Lower lobe of right lung (tissue), 2 donors: ENCODE measurements around the gene MOCS3. TPM values are rescaled to one million over a fixed set of nuclear protein-coding genes. Genes with fewer than 3 reads are reported as not detected.

Experiments
- ATAC-seq, 2 donors: fragments of 200-7000 bp; cut with Tn5 transposase; one replicate each; pipeline ENCODE4 v1.9.1; 2020 to 2022; ENCODE audit warnings: mild to moderate bottlenecking in 2 of 2, moderate library complexity in 2 of 2
- DNase-seq: peaks from one replicate; pipeline ENCODE4 v3.0.0-alpha.2; 2020
- H3K27ac ChIP-seq: fragments of 200-600 bp; one replicate; pipeline ENCODE4 v1.8.0; 2022
- H3K27me3 ChIP-seq: fragments of 200-600 bp; one replicate; pipeline ENCODE4 v1.8.0; 2022; ENCODE audit warnings: low read depth
- H3K36me3 ChIP-seq: fragments of 200-600 bp; one replicate; pipeline ENCODE4 v1.8.0; 2022; ENCODE audit warnings: mild to moderate bottlenecking
- H3K4me1 ChIP-seq: fragments of 200-600 bp; one replicate; pipeline ENCODE4 v1.8.0; 2022
- H3K4me3 ChIP-seq: fragments of 200-600 bp; one replicate; pipeline ENCODE4 v1.8.0; 2022; ENCODE audit warnings: mild to moderate bottlenecking
- H3K9me3 ChIP-seq: fragments of 200-600 bp; one replicate; pipeline ENCODE4 v1.8.0; 2022
- CTCF ChIP-seq: fragments of 200-600 bp; IDR thresholded peaks from one replicate; pipeline ENCODE4 v1.8.0; 2022; ENCODE audit warnings: antibody characterized with exemption, mild to moderate bottlenecking
- intact Hi-C: fragments of 100-400 bp; cut with DNase I; formaldehyde crosslinking; loops from one replicate; pipeline ENCODE4 v1.11.0; 2022
- total RNA-seq: library from RNA; stranded (reverse); fragmentation: NEBNext Ultra II Directional; extraction: Animal tissue kit (Norgen Biotek cat#: 25700); gene quantifications from one replicate; pipeline ENCODE4 v1.2.1, GENCODE V29; 2021
- donor health status: DM: no; HTN: yes; CAD: no; lungs with severe emphysema.

MOCS3 gene
- total RNA-seq, 1 donor from 2014 or later: 4.7 TPM

DNA sequence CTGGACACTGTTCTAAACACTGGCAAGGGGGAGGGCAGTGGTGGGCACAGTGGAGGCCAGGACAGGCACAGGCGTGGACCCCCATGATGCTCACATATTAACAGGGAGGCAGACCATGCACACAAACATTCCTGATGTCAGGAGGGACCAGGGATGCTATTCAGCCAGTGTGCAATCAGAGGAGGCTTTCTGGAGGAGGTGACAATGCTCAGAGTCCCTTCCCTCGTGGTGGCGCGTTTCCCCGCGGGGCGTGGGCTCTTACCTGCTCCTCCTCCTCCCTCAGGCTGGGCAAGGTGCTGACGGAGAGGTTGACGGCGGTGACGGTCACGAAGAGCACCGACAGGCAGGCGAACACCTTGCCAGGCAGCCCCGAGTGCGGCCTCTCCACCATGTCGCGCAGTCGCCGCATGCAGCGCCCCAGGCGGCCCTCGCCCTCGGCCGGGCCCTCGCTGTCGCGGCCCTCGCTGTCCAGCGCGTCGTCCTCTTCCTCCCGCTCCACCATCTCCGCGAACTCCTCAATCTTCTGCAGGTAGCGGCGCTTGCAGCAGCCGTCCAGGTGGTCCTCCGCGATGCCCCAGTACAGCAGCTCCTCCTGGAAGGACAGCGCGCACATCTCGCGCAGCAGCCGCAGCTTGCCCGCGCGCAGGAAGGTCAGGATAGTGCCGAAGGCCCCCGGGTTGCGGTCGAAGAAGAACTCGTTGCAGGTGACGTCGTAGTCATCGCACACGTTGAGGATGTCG, 50.9 kb downstream of the MOCS3 start:
- Histone ChIP-seq H3K27me3 (peaks cover 9% of the 10 kb centered on the region), H3K36me3 (no peaks in the 10 kb centered on the region), H3K4me1 (no peaks in the 10 kb centered on the region), H3K27ac (no peak overlapping the region), H3K4me3 (no peak overlapping the region), H3K9me3 (no peaks in the 10 kb centered on the region)
- no peak for TF ChIP-seq CTCF
- no peak for DNase-seq
- ATAC-seq: no peak
- intact Hi-C loops: no loop called here

- DNase-seq (no peak), ATAC-seq (no peak)
- H3K27me3 ChIP-seq: peaks cover 14% of the 10 kb centered on the region
- intact Hi-C loops: no loop called here
- no peaks in the 10 kb centered on the region for H3K4me1 ChIP-seq
- H3K4me3 ChIP-seq: no peak overlapping the region
- H3K36me3 ChIP-seq: no peaks in the 10 kb centered on the region
- no peak overlapping the region for H3K27ac ChIP-seq
- TF ChIP-seq CTCF: no peak
- no peaks in the 10 kb centered on the region for H3K9me3 ChIP-seq
Observed at GRCh38 chr20:51010043-51010365, 51.4 kb downstream of the MOCS3 start.

DNA sequence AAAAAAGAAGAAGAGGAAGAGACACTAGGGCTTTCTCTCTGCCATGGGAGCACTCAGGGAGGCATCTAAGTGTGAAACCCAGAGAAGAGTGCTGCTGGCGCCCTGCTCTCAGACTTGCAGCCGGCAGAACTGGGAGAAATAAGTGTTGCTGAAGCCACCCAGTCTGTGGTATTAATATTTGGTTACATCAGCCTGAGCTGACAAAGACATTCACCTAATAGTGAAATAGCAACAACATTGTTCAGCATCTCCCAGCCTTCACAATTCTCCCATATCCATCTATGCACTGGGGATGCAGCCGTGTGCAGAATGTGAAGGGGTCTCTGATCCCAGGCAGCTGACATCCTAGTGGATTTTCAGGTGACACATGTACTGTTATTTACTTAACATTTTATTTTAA, 52.3 kb downstream of the MOCS3 start:
- H3K36me3 ChIP-seq: no peaks in the 10 kb centered on the region
- no peak for DNase-seq
- TF ChIP-seq CTCF: no peak
- no peak overlapping the region for H3K4me3 ChIP-seq
- H3K27me3 ChIP-seq: peaks cover 10% of the 10 kb centered on the region
- no peaks in the 10 kb centered on the region for H3K4me1 ChIP-seq
- no peak for ATAC-seq
- H3K9me3 ChIP-seq: no peaks in the 10 kb centered on the region
- intact Hi-C loops: no loop called here
- H3K27ac ChIP-seq: no peak overlapping the region

DNA sequence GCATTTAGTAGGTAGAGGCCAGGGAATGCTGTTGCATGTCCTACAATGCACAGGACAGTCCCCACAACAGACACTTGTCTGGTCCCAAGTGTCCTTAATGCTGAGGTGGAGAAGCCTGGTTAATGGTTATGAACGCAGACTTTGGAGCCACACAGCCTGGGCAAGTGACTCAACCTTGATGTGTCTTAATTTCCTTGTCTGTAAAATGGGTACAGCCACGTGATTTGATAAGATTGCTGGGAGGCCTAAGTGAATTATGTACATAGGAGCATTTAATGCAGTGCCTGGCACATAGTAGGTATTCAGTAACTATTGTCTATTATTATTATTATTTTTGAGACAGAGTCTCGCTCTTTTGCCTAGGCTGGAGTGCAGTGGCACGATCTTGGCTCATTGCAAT, 52.9 kb downstream of the MOCS3 start:
- Histone ChIP-seq H3K9me3 (no peaks in the 10 kb centered on the region), H3K27me3 (peaks cover 10% of the 10 kb centered on the region), H3K4me3 (no peak overlapping the region), H3K4me1 (no peaks in the 10 kb centered on the region), H3K36me3 (no peaks in the 10 kb centered on the region), H3K27ac (no peak overlapping the region)
- intact Hi-C loops: no loop called here
- ATAC-seq (no peak), DNase-seq (no peak)
- no peak for TF ChIP-seq CTCF

DNA sequence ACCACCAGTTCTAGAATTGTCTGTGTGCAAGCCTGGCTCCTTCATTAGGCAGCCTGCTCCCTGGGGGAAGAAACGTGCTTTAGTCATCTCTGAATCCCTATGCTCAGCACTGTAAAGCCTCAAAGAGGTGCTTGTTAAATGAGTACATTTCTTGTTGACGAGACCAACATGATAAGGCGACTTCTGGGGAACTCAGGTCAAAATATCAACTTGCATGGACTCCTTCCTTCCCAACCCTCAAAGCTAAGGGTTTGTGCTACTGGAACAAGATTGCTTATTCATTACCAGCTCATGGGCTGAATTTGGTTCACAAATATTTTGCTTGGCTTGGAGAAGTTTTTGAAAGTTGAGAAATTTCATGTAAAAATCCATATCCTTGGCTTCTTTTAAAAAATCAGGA, 53.7 kb downstream of the MOCS3 start:
- no peak for DNase-seq
- Histone ChIP-seq H3K36me3 (no peaks in the 10 kb centered on the region), H3K4me3 (no peak overlapping the region), H3K27ac (no peak overlapping the region), H3K9me3 (no peaks in the 10 kb centered on the region), H3K27me3 (peaks cover 10% of the 10 kb centered on the region), H3K4me1 (no peaks in the 10 kb centered on the region)
- intact Hi-C loops: no loop called here
- ATAC-seq: no peak
- no peak for TF ChIP-seq CTCF

Other genes starting within 250 kb of the MOCS3 start
- 32.5 TPM for gene PARD6B, start 227.2 kb upstream of the MOCS3 start, total RNA-seq
- gene BCAS4, start 163.8 kb upstream of the MOCS3 start, total RNA-seq: 3.9 TPM
- gene ADNP, start 27.4 kb upstream of the MOCS3 start, total RNA-seq: 58.3 TPM
- gene DPM1, start 286 bp upstream of the MOCS3 start, total RNA-seq: 31.2 TPM
- not detected for gene KCNG1, start 64.3 kb downstream of the MOCS3 start, total RNA-seq